Measurements from ENCODE around the gene RASL10A.

Gene RASL10A

GRCh38 chr22:29290061-29290460 lies 25.4 kb downstream of the RASL10A start:
- no peak for DNase-seq (ENCODE audit: low spot score)
- no peak for TF ChIP-seq CTCF (IDR thresholded peaks at IDR 0.05; ENCODE audit: extremely low read depth, missing control alignments)

- no peak for DNase-seq (ENCODE audit: low spot score)
- TF ChIP-seq CTCF (IDR thresholded peaks at IDR 0.05; ENCODE audit: extremely low read depth, missing control alignments), result no peak
Observed at GRCh38 chr22:29288837-29289236, 26.7 kb downstream of the RASL10A start.

GRCh38 chr22:29284196-29284595 lies 31.3 kb downstream of the RASL10A start:
- TF ChIP-seq CTCF (IDR thresholded peaks at IDR 0.05; ENCODE audit: extremely low read depth, missing control alignments), result no peak
- DNase-seq (ENCODE audit: low spot score), result no peak

- DNase-seq (ENCODE audit: low spot score), result no peak
- TF ChIP-seq CTCF (IDR thresholded peaks at IDR 0.05; ENCODE audit: extremely low read depth, missing control alignments), result no peak
Observed at GRCh38 chr22:29277927-29278326, 37.6 kb downstream of the RASL10A start.

- TF ChIP-seq CTCF (IDR thresholded peaks at IDR 0.05; ENCODE audit: extremely low read depth, missing control alignments), result no peak
- DNase-seq (ENCODE audit: low spot score), result no peak
Observed at GRCh38 chr22:29275819-29276565, 39.5 kb downstream of the RASL10A start.

GRCh38 chr22:29275167-29275566 lies 40.3 kb downstream of the RASL10A start:
- no peak for DNase-seq (ENCODE audit: low spot score)
- TF ChIP-seq CTCF (IDR thresholded peaks at IDR 0.05; ENCODE audit: extremely low read depth, missing control alignments), result no peak

GRCh38 chr22:29272624-29273023 lies 42.9 kb downstream of the RASL10A start:
- no peak for TF ChIP-seq CTCF (IDR thresholded peaks at IDR 0.05; ENCODE audit: extremely low read depth, missing control alignments)
- DNase-seq (ENCODE audit: low spot score), result no peak

Data from GM20000 (cell line).